Vagina (tissue), 2 donors: Measurements from ENCODE around the gene DUSP3.

Source experiments
- CTCF ChIP-seq, 3 experiments: fragments of 450-650 bp in 2 of 3; fragments of 200-600 bp in 1 of 3; sonication (generic) in 1 of 3; IDR thresholded peaks; one replicate each; pipeline ENCODE4 v1.5.1; 2017 to 2019; ENCODE audit warnings: antibody characterized with exemption in 3 of 3, mild to moderate bottlenecking in 2 of 3, moderate library complexity in 2 of 3
- POLR2A ChIP-seq, 2 donors: fragments of 450-650 bp; IDR thresholded peaks; one replicate each; pipeline ENCODE4 v1.6.1; 2017; ENCODE audit warnings: antibody characterized with exemption in 2 of 2, mild to moderate bottlenecking in 2 of 2, moderate library complexity in 2 of 2
- POLR2AphosphoS5 ChIP-seq, 2 donors: sonication (generic); formaldehyde crosslinking; IDR thresholded peaks; one replicate each; pipeline ENCODE4 v1.9.0; 2017; ENCODE audit warnings: antibody characterized with exemption in 2 of 2, mild to moderate bottlenecking in 2 of 2, low read depth in 1 of 2; ENCODE audit not compliant: insufficient read depth in 1 of 2

- TF ChIP-seq CTCF (IDR thresholded peaks at IDR 0.05) = no peak
- TF ChIP-seq POLR2AphosphoS5 (IDR thresholded peaks at IDR 0.05; ENCODE audit: insufficient read depth in 1 of 2, low read depth in 1 of 2) = no peak
- TF ChIP-seq POLR2A (IDR thresholded peaks at IDR 0.05) = no peak
These were observed 4.2 kb downstream of the DUSP3 start for GRCh38 chr17:43774304-43775250.
